Neuronal stem cell (in vitro differentiated cells): ENCODE measurements around the gene TCEAL8.

ENCODE experiments used
- DNase-seq: peaks from one replicate; pipeline ENCODE4 v3.0.0-alpha.2; 2013; ENCODE audit warnings: low spot score
- H2AFZ ChIP-seq: one replicate; pipeline ENCODE4 v1.6.1; 2013; ENCODE audit warnings: mild to moderate bottlenecking, low read length, inconsistent platforms
- H2AK5ac ChIP-seq: 2 replicates; pipeline ENCODE4 v1.6.1; 2013; ENCODE audit warnings: low read depth, mild to moderate bottlenecking, inconsistent platforms, low read length, moderate library complexity, mixed read lengths
- H2BK120ac ChIP-seq: 2 replicates; pipeline ENCODE4 v1.6.1; 2013; ENCODE audit warnings: low read depth, mild to moderate bottlenecking, inconsistent platforms, low read length, moderate library complexity, mixed read lengths
- H2BK12ac ChIP-seq: one replicate; pipeline ENCODE4 v1.6.1; 2013; ENCODE audit warnings: low read length, inconsistent platforms
- H2BK15ac ChIP-seq: 2 replicates; pipeline ENCODE4 v1.6.1; 2013; ENCODE audit warnings: mild to moderate bottlenecking, low read length, inconsistent platforms, mixed read lengths
- H2BK5ac ChIP-seq: one replicate; pipeline ENCODE4 v1.6.1; 2013; ENCODE audit warnings: inconsistent platforms, mild to moderate bottlenecking, low read length, moderate library complexity
- H3K14ac ChIP-seq: one replicate; pipeline ENCODE4 v1.6.1; 2013; ENCODE audit warnings: low read length, inconsistent platforms
- H3K18ac ChIP-seq: 2 replicates; pipeline ENCODE4 v1.6.1; 2013; ENCODE audit warnings: low read length, inconsistent platforms
- H3K23ac ChIP-seq: 2 replicates; pipeline ENCODE4 v1.6.1; 2013; ENCODE audit warnings: low read depth, mild to moderate bottlenecking, mixed read lengths, low read length, inconsistent platforms; ENCODE audit not compliant: poor library complexity
- H3K27ac ChIP-seq: replicated peaks from 3 replicates; pipeline ENCODE4 v1.5.1; 2013; ENCODE audit warnings: low read length, inconsistent platforms
- H3K27me3 ChIP-seq, 3 experiments: 2 replicates each; pipeline ENCODE4 v1.6.1; 2013; ENCODE audit warnings: low read length in 3 of 3, mild to moderate bottlenecking in 2 of 3, inconsistent platforms in 1 of 3, low read depth in 1 of 3, mixed read lengths in 1 of 3, moderate library complexity in 1 of 3; ENCODE audit not compliant: control insufficient read depth in 3 of 3, insufficient read depth in 3 of 3
- H3K36me3 ChIP-seq, 2 donors: replicated peaks in 1 of 2; 2 replicates each; pipeline ENCODE4 v1.6.1; 2013; ENCODE audit warnings: low read length in 2 of 2; ENCODE audit not compliant: control insufficient read depth in 2 of 2, insufficient read depth in 2 of 2
- H3K4ac ChIP-seq: 2 replicates; pipeline ENCODE4 v1.6.1; 2013; ENCODE audit warnings: inconsistent platforms, mild to moderate bottlenecking, low read length, moderate library complexity
- H3K4me1 ChIP-seq, 2 donors: 1 replicate in 1 of 2; 2 replicates in 1 of 2; pipeline ENCODE4 v1.6.1; 2013; ENCODE audit warnings: low read length in 2 of 2, low read depth in 1 of 2; ENCODE audit not compliant: control insufficient read depth in 2 of 2, insufficient read depth in 1 of 2
- H3K4me2 ChIP-seq: one replicate; pipeline ENCODE4 v1.6.1; 2013; ENCODE audit warnings: mild to moderate bottlenecking, low read length, inconsistent platforms; ENCODE audit not compliant: insufficient read depth, poor library complexity, severe bottlenecking
- H3K4me3 ChIP-seq, 2 donors: 2 replicates each; pipeline ENCODE4 v1.5.1; 2013; ENCODE audit warnings: low read length in 2 of 2, mild to moderate bottlenecking in 2 of 2, inconsistent platforms in 1 of 2, moderate library complexity in 1 of 2
- H3K79me1 ChIP-seq: one replicate; pipeline ENCODE4 v1.6.1; 2013; ENCODE audit warnings: low read depth, mild to moderate bottlenecking, inconsistent platforms, low read length, moderate library complexity
- H3K9ac ChIP-seq: one replicate; pipeline ENCODE4 v1.6.1; 2013; ENCODE audit warnings: mild to moderate bottlenecking, low read depth, low read length, inconsistent platforms; ENCODE audit not compliant: poor library complexity
- H3K9me3 ChIP-seq, 2 donors: replicated peaks in 1 of 2; 2 replicates each; pipeline versions ENCODE3 to v1.6.1; 2013; ENCODE audit warnings: low read length in 2 of 2, mild to moderate bottlenecking in 2 of 2, inconsistent platforms in 1 of 2, low read depth in 1 of 2, mixed read lengths in 1 of 2, moderate library complexity in 1 of 2; ENCODE audit not compliant: control insufficient read depth in 2 of 2, insufficient read depth in 1 of 2
- H4K8ac ChIP-seq: one replicate; pipeline ENCODE4 v1.6.1; 2013; ENCODE audit warnings: low read depth, mild to moderate bottlenecking, inconsistent platforms, low read length, moderate library complexity
- H4K91ac ChIP-seq: one replicate; pipeline ENCODE4 v1.6.1; 2013; ENCODE audit warnings: low read length, low read depth, mild to moderate bottlenecking, inconsistent platforms; ENCODE audit not compliant: poor library complexity
- WGBS, 2 donors: extraction: QIAGEN DNeasy Blood & Tissue Kit; methylation state at CpG; one replicate each; pipeline ENCODE4 v1.1.7; 2013; ENCODE audit warnings: missing lambda C conversion rate in 2 of 2, mixed read lengths in 1 of 2; ENCODE audit not compliant: insufficient read length in 2 of 2, insufficient replicate concordance in 1 of 2; ENCODE audit errors: extremely low coverage in 2 of 2; 5-methylcytosine and 5-hydroxymethylcytosine counted together

TCEAL8 gene

GRCh38 chrX:103249805-103250204 lies 5.2 kb downstream of the TCEAL8 start:
- Histone ChIP-seq H3K9ac (no peak overlapping the region), H3K36me3 (peaks cover 2 to 15% of the 10 kb centered on the region in 2 donors), H4K8ac (no peak overlapping the region), H3K4me3 (no peak overlapping the region), H2BK12ac (no peak overlapping the region), H3K9me3 (no peaks in the 10 kb centered on the region), H3K27ac (no peak overlapping the region), H2BK15ac (no peak overlapping the region), H3K27me3 (peaks cover 0 to 10% (median 0%) of the 10 kb centered on the region in 3 experiments), H3K79me1 (no peaks in the 10 kb centered on the region), H3K4me1 (peaks cover 0 to 2% of the 10 kb centered on the region in 2 donors), H3K14ac (no peak overlapping the region), H3K23ac (no peak overlapping the region), H2AFZ (no peak overlapping the region), H2BK120ac (no peak overlapping the region), H4K91ac (no peak overlapping the region), H2AK5ac (no peak overlapping the region), H3K4me2 (no peak overlapping the region), H2BK5ac (no peak overlapping the region), H3K18ac (no peak overlapping the region), H3K4ac (no peak overlapping the region)
- DNase-seq, result no peak
- WGBS, 2 donors, result no CpG with 5 or more reads among the region's 1 CpG

- no peak overlapping the region for H3K14ac ChIP-seq
- H2AK5ac ChIP-seq, result no peak overlapping the region
- H3K4ac ChIP-seq, result no peak overlapping the region
- no peak overlapping the region for H3K18ac ChIP-seq
- no peak overlapping the region for H3K23ac ChIP-seq
- H3K79me1 ChIP-seq, result no peaks in the 10 kb centered on the region
- no peaks in the 10 kb centered on the region for H3K4me1 ChIP-seq
- H3K9me3 ChIP-seq, result no peaks in the 10 kb centered on the region
- peaks cover 2 to 13% of the 10 kb centered on the region in 2 donors for H3K36me3 ChIP-seq
- H3K27ac ChIP-seq, result no peak overlapping the region
- no peak overlapping the region for H4K91ac ChIP-seq
- DNase-seq, result no peak
- H3K27me3 ChIP-seq, result peaks cover 0 to 10% (median 0%) of the 10 kb centered on the region in 3 experiments
- H2BK120ac ChIP-seq, result no peak overlapping the region
- H2BK5ac ChIP-seq, result no peak overlapping the region
- H2BK15ac ChIP-seq, result no peak overlapping the region
- no peak overlapping the region for H2BK12ac ChIP-seq
- no peak overlapping the region for H3K4me3 ChIP-seq
- H2AFZ ChIP-seq, result no peak overlapping the region
- H3K9ac ChIP-seq, result no peak overlapping the region
- no peak overlapping the region for H4K8ac ChIP-seq
- H3K4me2 ChIP-seq, result no peak overlapping the region
Observed at GRCh38 chrX:103248553-103248952, 6.4 kb downstream of the TCEAL8 start.

GRCh38 chrX:103240155-103240554 lies 14.8 kb downstream of the TCEAL8 start:
- H3K14ac ChIP-seq, result no peak overlapping the region
- no peaks in the 10 kb centered on the region for H3K9me3 ChIP-seq
- no peak overlapping the region for H2BK15ac ChIP-seq
- H3K36me3 ChIP-seq, result no peaks in the 10 kb centered on the region
- H2AK5ac ChIP-seq, result no peak overlapping the region
- no peak overlapping the region for H4K91ac ChIP-seq
- peaks cover 0 to 13% (median 0%) of the 10 kb centered on the region in 3 experiments for H3K27me3 ChIP-seq
- H3K9ac ChIP-seq, result no peak overlapping the region
- no peak overlapping the region for H2BK5ac ChIP-seq
- H3K4me3 ChIP-seq, result no peak overlapping the region
- DNase-seq, result no peak
- H3K4me1 ChIP-seq, result no peaks in the 10 kb centered on the region
- no peak overlapping the region for H3K27ac ChIP-seq
- H3K79me1 ChIP-seq, result no peaks in the 10 kb centered on the region
- H3K23ac ChIP-seq, result no peak overlapping the region
- H3K4me2 ChIP-seq, result no peak overlapping the region
- H3K18ac ChIP-seq, result no peak overlapping the region
- no peak overlapping the region for H2BK120ac ChIP-seq
- no peak overlapping the region for H2AFZ ChIP-seq
- H4K8ac ChIP-seq, result no peak overlapping the region
- no peak overlapping the region for H2BK12ac ChIP-seq
- no peak overlapping the region for H3K4ac ChIP-seq

- no peak overlapping the region for H3K18ac ChIP-seq
- H3K14ac ChIP-seq, result no peak overlapping the region
- peaks cover 0 to 16% (median 0%) of the 10 kb centered on the region in 3 experiments for H3K27me3 ChIP-seq
Observed at GRCh38 chrX:103236296-103236695, 18.7 kb downstream of the TCEAL8 start.

More at GRCh38 chrX:103236296-103236695, 18.7 kb downstream of the TCEAL8 start:
- Histone ChIP-seq H3K4me1 (no peaks in the 10 kb centered on the region), H3K27ac (no peak overlapping the region), H3K4me2 (no peak overlapping the region), H2BK12ac (no peak overlapping the region), H2AK5ac (no peak overlapping the region), H2AFZ (no peak overlapping the region), H3K9me3 (no peaks in the 10 kb centered on the region), H3K4ac (no peak overlapping the region), H4K8ac (no peak overlapping the region), H2BK5ac (no peak overlapping the region), H3K4me3 (no peak overlapping the region), H4K91ac (no peak overlapping the region), H2BK120ac (no peak overlapping the region), H3K79me1 (no peaks in the 10 kb centered on the region), H3K23ac (no peak overlapping the region), H2BK15ac (no peak overlapping the region), H3K36me3 (no peaks in the 10 kb centered on the region), H3K9ac (no peak overlapping the region)
- DNase-seq, result no peak
- no CpG with 5 or more reads among the region's 1 CpG for WGBS, 2 donors
